H9 (cell line): ENCODE data around the gene NLRC3. TPM values are rescaled to one million over a fixed set of nuclear protein-coding genes. Genes with fewer than 3 reads are reported as not detected.

Experiments used
- DNase-seq: peaks from one replicate; pipeline ENCODE4 v3.0.0-alpha.2; 2017
- H2AFZ ChIP-seq: one replicate; pipeline ENCODE4 v1.6.1; 2013; ENCODE audit warnings: mild to moderate bottlenecking, low read length, control low read depth, moderate library complexity
- H2AK5ac ChIP-seq: 2 replicates; pipeline ENCODE4 v1.6.1; 2013; ENCODE audit warnings: low read length, control low read depth, mixed read lengths; ENCODE audit not compliant: insufficient read length
- H2BK120ac ChIP-seq: one replicate; pipeline ENCODE4 v1.6.1; 2013; ENCODE audit warnings: low read depth, mild to moderate bottlenecking, low read length, control low read depth, inconsistent platforms; ENCODE audit not compliant: poor library complexity, severe bottlenecking
- H2BK12ac ChIP-seq: 2 replicates; pipeline ENCODE4 v1.6.1; 2013; ENCODE audit warnings: low read length, control low read depth, mixed read lengths, low read depth; ENCODE audit not compliant: insufficient read length
- H2BK15ac ChIP-seq: 2 replicates; pipeline ENCODE4 v1.6.1; 2013; ENCODE audit warnings: low read depth, low read length, control low read depth
- H2BK20ac ChIP-seq: one replicate; pipeline ENCODE4 v1.6.1; 2013; ENCODE audit warnings: low read depth, mild to moderate bottlenecking, low read length, control low read depth, inconsistent platforms; ENCODE audit not compliant: poor library complexity, severe bottlenecking
- H2BK5ac ChIP-seq: 2 replicates; pipeline ENCODE4 v1.6.1; 2013; ENCODE audit warnings: low read length, control low read depth, mixed read lengths; ENCODE audit not compliant: insufficient read length
- H3K14ac ChIP-seq: 2 replicates; pipeline ENCODE4 v1.6.1; 2013; ENCODE audit warnings: low read length, control low read depth; ENCODE audit not compliant: insufficient read depth
- H3K18ac ChIP-seq: 2 replicates; pipeline ENCODE4 v1.6.1; 2013; ENCODE audit warnings: low read depth, mild to moderate bottlenecking, mixed read lengths, low read length, control low read depth; ENCODE audit not compliant: insufficient read length
- H3K23ac ChIP-seq: 2 replicates; pipeline ENCODE4 v1.6.1; 2013; ENCODE audit warnings: low read length, control low read depth, mixed read lengths, low read depth; ENCODE audit not compliant: insufficient read length
- H3K23me2 ChIP-seq: 2 replicates; pipeline ENCODE4 v1.6.1; 2013; ENCODE audit warnings: low read depth, mild to moderate bottlenecking, mixed read lengths, low read length, control low read depth; ENCODE audit not compliant: insufficient read length, poor library complexity, severe bottlenecking
- H3K27ac ChIP-seq: 2 replicates; pipeline ENCODE4 v1.5.1; 2013; ENCODE audit warnings: low read length, control low read depth, mixed read lengths, low read depth; ENCODE audit not compliant: insufficient read length
- H3K27me3 ChIP-seq: 2 replicates; pipeline ENCODE4 v1.6.1; 2013; ENCODE audit warnings: low read length, control low read depth, inconsistent platforms; ENCODE audit not compliant: insufficient read depth
- H3K4ac ChIP-seq: 2 replicates; pipeline ENCODE4 v1.6.1; 2013; ENCODE audit warnings: low read depth, mild to moderate bottlenecking, control low read depth, inconsistent platforms, low read length, moderate library complexity
- H3K4me1 ChIP-seq: 2 replicates; pipeline ENCODE4 v1.6.1; 2013; ENCODE audit warnings: low read length, control low read depth, inconsistent platforms; ENCODE audit not compliant: insufficient read depth
- H3K4me2 ChIP-seq: 2 replicates; pipeline ENCODE4 v1.6.1; 2013; ENCODE audit warnings: low read length, control low read depth, mixed read lengths; ENCODE audit not compliant: insufficient read length, insufficient read depth
- H3K56ac ChIP-seq: 2 replicates; pipeline ENCODE4 v1.6.1; 2013; ENCODE audit warnings: low read depth, mild to moderate bottlenecking, mixed read lengths, low read length, control low read depth; ENCODE audit not compliant: insufficient read length
- H3K79me1 ChIP-seq: 2 replicates; pipeline ENCODE4 v1.6.1; 2013; ENCODE audit warnings: low read depth, mild to moderate bottlenecking, moderate library complexity, low read length, control low read depth, inconsistent platforms; ENCODE audit not compliant: insufficient read depth, poor library complexity, severe bottlenecking
- H3K79me2 ChIP-seq: 2 replicates; pipeline ENCODE4 v1.6.1; 2013; ENCODE audit warnings: low read length, control low read depth, inconsistent platforms; ENCODE audit not compliant: insufficient read depth
- H3K9ac ChIP-seq: 2 replicates; pipeline ENCODE4 v1.6.1; 2013; ENCODE audit warnings: low read length, control low read depth, mixed read lengths; ENCODE audit not compliant: insufficient read length; ENCODE audit errors: extremely low read depth
- H3K9me3 ChIP-seq: one replicate; pipeline ENCODE4 v1.6.1; 2013; ENCODE audit warnings: low read depth, low read length, inconsistent platforms; ENCODE audit not compliant: control insufficient read depth
- H3T11ph ChIP-seq: one replicate; pipeline ENCODE4 v1.6.1; 2013; ENCODE audit warnings: mild to moderate bottlenecking, low read length, control low read depth, inconsistent platforms
- H4K20me1 ChIP-seq: one replicate; pipeline ENCODE4 v1.6.1; 2013; ENCODE audit not compliant: control insufficient read depth, insufficient read length, insufficient read depth
- H4K5ac ChIP-seq: 2 replicates; pipeline ENCODE4 v1.6.1; 2013; ENCODE audit warnings: low read depth, mild to moderate bottlenecking, mixed read lengths, low read length, control low read depth; ENCODE audit not compliant: insufficient read length
- H4K8ac ChIP-seq: replicated peaks from 2 replicates; pipeline ENCODE4 v1.6.1; 2013; ENCODE audit warnings: low read length, control low read depth, mixed read lengths, low read depth; ENCODE audit not compliant: insufficient read length
- H4K91ac ChIP-seq: 2 replicates; pipeline ENCODE4 v1.6.1; 2013; ENCODE audit warnings: low read depth, mild to moderate bottlenecking, moderate library complexity, mixed read lengths, low read length, control low read depth; ENCODE audit not compliant: insufficient read length
- H3K27ac Mint-ChIP-seq, 3 experiments: 2 replicates in 2 of 3; 3 replicates in 1 of 3; pipeline ENCODE4 v1.8.0; 2020 to 2021; ENCODE audit warnings: mixed read lengths in 3 of 3, mild to moderate bottlenecking in 1 of 3, moderate library complexity in 1 of 3
- H3K27me3 Mint-ChIP-seq: 2 replicates; pipeline ENCODE4 v1.8.0; 2021; ENCODE audit warnings: low read depth, mild to moderate bottlenecking, moderate library complexity, mixed read lengths
- H3K36me3 Mint-ChIP-seq, 3 experiments: 2 replicates in 2 of 3; 3 replicates in 1 of 3; pipeline ENCODE4 v1.8.0; 2020 to 2021; ENCODE audit warnings: low read depth in 3 of 3, mixed read lengths in 3 of 3; ENCODE audit not compliant: insufficient read depth in 1 of 3
- H3K4me1 Mint-ChIP-seq, 2 experiments: 2 replicates each; pipeline ENCODE4 v1.8.0; 2020; ENCODE audit warnings: mixed read lengths in 2 of 2
- H3K4me3 Mint-ChIP-seq, 2 experiments: 2 replicates in 1 of 2; 3 replicates in 1 of 2; pipeline ENCODE4 v1.8.0; 2020 to 2021; ENCODE audit warnings: mild to moderate bottlenecking in 2 of 2, mixed read lengths in 2 of 2, moderate library complexity in 1 of 2
- H3K9me3 Mint-ChIP-seq, 2 experiments: 2 replicates in 1 of 2; 3 replicates in 1 of 2; pipeline ENCODE4 v1.8.0; 2020; ENCODE audit warnings: mild to moderate bottlenecking in 2 of 2, mixed read lengths in 2 of 2, moderate library complexity in 1 of 2
- WGBS: extraction: QIAGEN DNeasy Blood & Tissue Kit; methylation state at CpG from one replicate; pipeline ENCODE4 v1.1.7; 2013; ENCODE audit warnings: missing lambda C conversion rate, low lambda C conversion rate, mixed read lengths; ENCODE audit not compliant: insufficient read length; ENCODE audit errors: extremely low coverage; 5-methylcytosine and 5-hydroxymethylcytosine counted together
- total RNA-seq: library from RNA; stranded (reverse); gene quantifications from 2 replicates; pipeline ENCODE4 v1.2.1, GENCODE V29; 2021
- TF ChIP-seq, protein P1 (sequence below): fragments of 200-600 bp; sonication (generic); conservative IDR thresholded peaks from 3 replicates; pipeline ENCODE4 v1.8.0; 2021; ENCODE audit warnings: antibody characterized with exemption, mild to moderate bottlenecking

The NLRC3 gene
- total RNA-seq, 1 experiment from 2014 or later: 0.44 TPM

DNA sequence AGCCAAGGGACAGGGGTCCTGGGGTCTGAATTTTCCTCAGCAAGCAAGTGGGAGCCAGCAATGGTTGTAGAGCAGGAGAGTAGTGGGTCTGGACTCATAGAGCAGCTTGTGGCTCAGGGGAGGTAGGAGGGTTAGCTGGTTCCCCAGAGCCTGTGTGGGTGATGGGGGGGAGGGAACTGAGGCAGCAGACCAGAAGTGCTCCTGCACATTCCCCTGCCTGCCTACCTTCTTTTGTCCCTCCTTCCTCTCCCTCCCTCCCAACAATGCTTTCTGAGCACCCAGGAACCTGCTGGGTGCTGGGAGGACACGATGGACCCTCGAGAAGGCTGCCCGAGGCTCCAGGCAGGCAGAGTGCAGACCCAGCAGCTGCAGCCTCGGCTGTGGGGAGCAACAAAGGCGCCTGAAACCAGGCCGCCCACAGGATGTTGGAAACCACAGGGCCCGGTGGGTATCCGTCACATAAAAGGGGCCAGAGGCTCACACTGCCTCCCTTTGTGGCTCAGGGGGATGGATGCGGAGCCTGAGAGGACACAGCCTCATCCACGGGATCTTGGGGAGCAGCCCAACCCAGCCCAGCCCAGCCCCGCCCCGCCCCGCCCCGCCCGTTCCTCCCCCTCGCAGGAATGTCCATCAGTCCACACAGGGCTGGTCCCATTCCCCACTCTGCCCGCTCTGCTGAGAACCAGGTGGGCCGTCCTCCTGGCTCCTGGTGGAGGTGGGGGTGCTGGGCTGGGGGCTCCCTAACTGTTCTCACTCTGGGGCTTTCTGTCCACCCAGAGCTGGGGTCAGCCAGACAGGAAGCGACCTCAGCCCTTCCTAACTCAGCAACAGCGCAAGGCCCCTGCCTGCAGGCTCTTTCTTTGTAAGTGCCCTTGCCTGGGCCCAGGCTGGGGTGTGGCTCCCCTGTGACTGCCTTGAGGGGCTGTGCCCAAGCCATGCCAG lies 1.7 kb upstream of the NLRC3 start:
- Mint-ChIP-seq H3K27ac (peak overlapping the region; percentile 55 to 91 (median 64); a peak in 1 of 7 replicates), H3K4me1 (peaks cover 10 to 25% of the 10 kb centered on the region in 2 experiments; a peak in 3 of 4 replicates), H3K27me3 (no peaks in the 10 kb centered on the region; the same call in 1 of the 2 replicates), H3K36me3 (peaks cover 6 to 16% (median 12%) of the 10 kb centered on the region in 3 experiments; a peak in 6 of 7 replicates), H3K9me3 (no peaks in the 10 kb centered on the region), H3K4me3 (no peak overlapping the region)
- Histone ChIP-seq H2AFZ (no peak overlapping the region), H2AK5ac (no peak overlapping the region), H3K14ac (peak overlapping the region; percentile 26; the same call in 1 of the 2 replicates), H4K5ac (no peak overlapping the region), H4K8ac (no peak overlapping the region), H3K23ac (no peak overlapping the region), H3K9me3 (no peaks in the 10 kb centered on the region), H3K27me3 (no peaks in the 10 kb centered on the region), H2BK12ac (no peak overlapping the region), H2BK120ac (no peak overlapping the region), H3K4me1 (no peaks in the 10 kb centered on the region), H2BK5ac (no peak overlapping the region), H3T11ph (no peak overlapping the region), H3K4ac (no peak overlapping the region), H3K18ac (no peak overlapping the region), H3K79me2 (no peaks in the 10 kb centered on the region), H3K9ac (no peak overlapping the region), H4K91ac (no peak overlapping the region), H3K4me2 (no peak overlapping the region), H3K23me2 (no peaks in the 10 kb centered on the region), H2BK15ac (no peak overlapping the region), H4K20me1 (no peaks in the 10 kb centered on the region), H2BK20ac (no peak overlapping the region), H3K56ac (no peak overlapping the region), H3K27ac (no peak overlapping the region), H3K79me1 (no peaks in the 10 kb centered on the region)
- TF ChIP-seq, protein P1, sequence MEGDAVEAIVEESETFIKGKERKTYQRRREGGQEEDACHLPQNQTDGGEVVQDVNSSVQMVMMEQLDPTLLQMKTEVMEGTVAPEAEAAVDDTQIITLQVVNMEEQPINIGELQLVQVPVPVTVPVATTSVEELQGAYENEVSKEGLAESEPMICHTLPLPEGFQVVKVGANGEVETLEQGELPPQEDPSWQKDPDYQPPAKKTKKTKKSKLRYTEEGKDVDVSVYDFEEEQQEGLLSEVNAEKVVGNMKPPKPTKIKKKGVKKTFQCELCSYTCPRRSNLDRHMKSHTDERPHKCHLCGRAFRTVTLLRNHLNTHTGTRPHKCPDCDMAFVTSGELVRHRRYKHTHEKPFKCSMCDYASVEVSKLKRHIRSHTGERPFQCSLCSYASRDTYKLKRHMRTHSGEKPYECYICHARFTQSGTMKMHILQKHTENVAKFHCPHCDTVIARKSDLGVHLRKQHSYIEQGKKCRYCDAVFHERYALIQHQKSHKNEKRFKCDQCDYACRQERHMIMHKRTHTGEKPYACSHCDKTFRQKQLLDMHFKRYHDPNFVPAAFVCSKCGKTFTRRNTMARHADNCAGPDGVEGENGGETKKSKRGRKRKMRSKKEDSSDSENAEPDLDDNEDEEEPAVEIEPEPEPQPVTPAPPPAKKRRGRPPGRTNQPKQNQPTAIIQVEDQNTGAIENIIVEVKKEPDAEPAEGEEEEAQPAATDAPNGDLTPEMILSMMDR: no peak
- DNase-seq: no peak
- no CpG with 5 or more reads among the region's 20 CpGs for WGBS
